Prostate gland (tissue), 2 donors: ENCODE measurements around the gene ASB18.

ENCODE experiments used
- POLR2AphosphoS5 ChIP-seq: sonication (generic); formaldehyde crosslinking; IDR thresholded peaks from one replicate; pipeline ENCODE4 v1.6.1; 2017; ENCODE audit warnings: antibody characterized with exemption
- TF ChIP-seq, protein P1 (sequence below), 4 experiments: fragments of 200-600 bp in 2 of 4; fragments of 450-650 bp in 2 of 4; sonication (generic) in 2 of 4; IDR thresholded peaks; 1 replicate in 3 of 4; 2 replicates in 1 of 4; pipeline ENCODE4 v1.5.1; 2016 to 2019; ENCODE audit warnings: antibody characterized with exemption in 4 of 4, mild to moderate bottlenecking in 2 of 4, moderate library complexity in 2 of 4

DNA sequence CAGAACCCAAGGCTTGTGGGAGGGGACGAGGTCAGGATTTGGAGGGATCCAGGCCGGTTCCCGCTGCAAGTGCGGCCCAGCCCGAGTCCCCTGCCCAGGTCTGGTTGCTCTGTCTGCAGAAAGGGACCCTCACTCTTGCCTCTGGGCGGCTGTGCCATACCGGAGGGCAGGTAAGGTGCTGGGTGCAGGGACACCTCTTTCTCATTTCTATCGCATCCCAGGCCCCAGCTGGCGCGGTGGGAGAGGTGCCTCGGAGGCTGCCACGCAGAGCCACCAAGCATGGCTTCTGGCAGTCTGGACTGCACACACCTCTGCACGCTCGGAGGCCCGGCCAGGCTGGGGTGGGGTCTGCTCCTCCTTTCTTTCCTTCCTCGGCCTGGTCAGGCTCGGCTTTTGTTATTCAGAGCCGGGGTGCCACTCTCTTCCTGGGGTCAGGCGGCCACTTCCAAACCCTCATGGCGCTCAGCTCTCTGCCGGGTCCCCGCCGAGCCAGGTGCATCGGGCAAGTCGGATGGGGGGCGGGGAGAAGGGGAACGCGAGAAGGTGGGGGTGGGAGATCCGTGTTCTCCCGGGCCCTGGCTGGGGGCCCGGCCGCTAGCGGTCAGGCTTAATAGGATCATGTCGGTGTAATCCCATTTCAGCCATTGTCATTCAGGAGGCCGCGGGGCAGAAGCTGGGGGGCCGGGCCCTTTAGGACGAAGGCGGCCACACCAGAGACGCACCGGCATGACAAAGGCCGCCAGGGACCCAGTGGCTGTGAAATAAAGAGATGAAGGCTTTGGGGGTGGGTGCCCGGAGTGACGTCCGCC is 105.0 kb downstream of the ASB18 start:
- no peak for TF ChIP-seq POLR2AphosphoS5
- TF ChIP-seq, protein P1, sequence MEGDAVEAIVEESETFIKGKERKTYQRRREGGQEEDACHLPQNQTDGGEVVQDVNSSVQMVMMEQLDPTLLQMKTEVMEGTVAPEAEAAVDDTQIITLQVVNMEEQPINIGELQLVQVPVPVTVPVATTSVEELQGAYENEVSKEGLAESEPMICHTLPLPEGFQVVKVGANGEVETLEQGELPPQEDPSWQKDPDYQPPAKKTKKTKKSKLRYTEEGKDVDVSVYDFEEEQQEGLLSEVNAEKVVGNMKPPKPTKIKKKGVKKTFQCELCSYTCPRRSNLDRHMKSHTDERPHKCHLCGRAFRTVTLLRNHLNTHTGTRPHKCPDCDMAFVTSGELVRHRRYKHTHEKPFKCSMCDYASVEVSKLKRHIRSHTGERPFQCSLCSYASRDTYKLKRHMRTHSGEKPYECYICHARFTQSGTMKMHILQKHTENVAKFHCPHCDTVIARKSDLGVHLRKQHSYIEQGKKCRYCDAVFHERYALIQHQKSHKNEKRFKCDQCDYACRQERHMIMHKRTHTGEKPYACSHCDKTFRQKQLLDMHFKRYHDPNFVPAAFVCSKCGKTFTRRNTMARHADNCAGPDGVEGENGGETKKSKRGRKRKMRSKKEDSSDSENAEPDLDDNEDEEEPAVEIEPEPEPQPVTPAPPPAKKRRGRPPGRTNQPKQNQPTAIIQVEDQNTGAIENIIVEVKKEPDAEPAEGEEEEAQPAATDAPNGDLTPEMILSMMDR (IDR thresholded peaks at IDR 0.05), result no peak
